Neural progenitor cell (in vitro differentiated cells): Measurements from ENCODE around the gene RIN2. TPM values are rescaled to one million over a fixed set of nuclear protein-coding genes. Genes with fewer than 3 reads are reported as not detected.
"Not testable (repeated sequence)": the region's sequence is repeated elsewhere in the genome, so short reads cannot be mapped to it uniquely, and the experiment has no call there.

Source experiments
- DNase-seq: peaks from one replicate; pipeline ENCODE4 v3.0.0-alpha.2; 2016; ENCODE audit warnings: low spot score
- H2AFZ ChIP-seq: fragments of 200-600 bp; sonication (generic); replicated peaks from 2 replicates; pipeline ENCODE4 v1.6.1; 2016; ENCODE audit warnings: antibody characterized with exemption
- H3F3A ChIP-seq: fragments of 200-600 bp; sonication (generic); 2 replicates; pipeline ENCODE4 v1.6.1; 2016; ENCODE audit warnings: antibody characterized with exemption, low read depth
- H3K27ac ChIP-seq: fragments of 200-600 bp; sonication (generic); 2 replicates; pipeline ENCODE4 v1.5.1; 2016; ENCODE audit warnings: mild to moderate bottlenecking
- H3K27me3 ChIP-seq: fragments of 200-600 bp; sonication (generic); 2 replicates; pipeline ENCODE4 v1.6.1; 2016; ENCODE audit warnings: mild to moderate bottlenecking, moderate library complexity
- H3K36me3 ChIP-seq: fragments of 200-600 bp; sonication (generic); 2 replicates; pipeline ENCODE4 v1.5.1; 2016
- H3K4me1 ChIP-seq: fragments of 200-600 bp; sonication (generic); 2 replicates; pipeline ENCODE4 v1.6.1; 2016; ENCODE audit warnings: mixed run types
- H3K4me2 ChIP-seq: fragments of 200-600 bp; sonication (generic); 2 replicates; pipeline ENCODE4 v1.6.1; 2016
- H3K4me3 ChIP-seq: fragments of 200-600 bp; sonication (generic); 2 replicates; pipeline ENCODE4 v1.5.1; 2016
- H3K79me2 ChIP-seq: fragments of 200-600 bp; sonication (generic); 2 replicates; pipeline ENCODE4 v1.6.1; 2016; ENCODE audit warnings: low read depth
- H3K9ac ChIP-seq: fragments of 200-600 bp; sonication (generic); 2 replicates; pipeline ENCODE4 v1.6.1; 2016
- H3K9me3 ChIP-seq: fragments of 200-600 bp; sonication (generic); 2 replicates; pipeline ENCODE4 v1.5.1; 2016; ENCODE audit warnings: low read depth
- H4K20me1 ChIP-seq: fragments of 200-600 bp; sonication (generic); 2 replicates; pipeline ENCODE4 v1.6.1; 2016; ENCODE audit warnings: low read depth
- H3K27ac Mint-ChIP-seq: 3 replicates; pipeline ENCODE4 v1.8.0; 2021; ENCODE audit warnings: mixed read lengths
- H3K27me3 Mint-ChIP-seq: 2 replicates; pipeline ENCODE4 v1.8.0; 2022; ENCODE audit warnings: low read depth, mild to moderate bottlenecking, inconsistent platforms, moderate library complexity, mixed read lengths; ENCODE audit not compliant: insufficient read depth
- H3K36me3 Mint-ChIP-seq: 3 replicates; pipeline ENCODE4 v1.8.0; 2021; ENCODE audit warnings: mixed read lengths
- H3K4me1 Mint-ChIP-seq: 3 replicates; pipeline ENCODE4 v1.8.0; 2021; ENCODE audit warnings: mixed read lengths
- H3K4me3 Mint-ChIP-seq: 3 replicates; pipeline ENCODE4 v1.8.0; 2021; ENCODE audit warnings: mild to moderate bottlenecking, moderate library complexity, mixed read lengths
- H3K9me3 Mint-ChIP-seq: 3 replicates; pipeline ENCODE4 v1.8.0; 2020; ENCODE audit warnings: mixed read lengths
- EZH2 ChIP-seq: fragments of 200-600 bp; sonication (generic); IDR thresholded peaks from 2 replicates; pipeline ENCODE4 v1.6.1; 2017; ENCODE audit warnings: antibody characterized with exemption, mild to moderate bottlenecking, moderate library complexity
- EZH2phosphoT487 ChIP-seq: fragments of 200-600 bp; sonication (generic); IDR thresholded peaks from 2 replicates; pipeline ENCODE4 v1.6.1; 2017; ENCODE audit warnings: antibody characterized with exemption
- total RNA-seq: library from RNA; depleted of rRNA; stranded (reverse); fragments of >200 nt; gene quantifications from 2 replicates; pipeline ENCODE4 v1.2.3, GENCODE V29; 2015; ENCODE audit warnings: low replicate concordance
- TF ChIP-seq, protein P1 (sequence below): fragments of 200-600 bp; sonication (generic); IDR thresholded peaks from 2 replicates; pipeline ENCODE4 v1.5.1; 2017; ENCODE audit warnings: antibody characterized with exemption, mild to moderate bottlenecking

Gene RIN2
- total RNA-seq, 1 donor from 2014 or later, result 7.2 TPM

DNA sequence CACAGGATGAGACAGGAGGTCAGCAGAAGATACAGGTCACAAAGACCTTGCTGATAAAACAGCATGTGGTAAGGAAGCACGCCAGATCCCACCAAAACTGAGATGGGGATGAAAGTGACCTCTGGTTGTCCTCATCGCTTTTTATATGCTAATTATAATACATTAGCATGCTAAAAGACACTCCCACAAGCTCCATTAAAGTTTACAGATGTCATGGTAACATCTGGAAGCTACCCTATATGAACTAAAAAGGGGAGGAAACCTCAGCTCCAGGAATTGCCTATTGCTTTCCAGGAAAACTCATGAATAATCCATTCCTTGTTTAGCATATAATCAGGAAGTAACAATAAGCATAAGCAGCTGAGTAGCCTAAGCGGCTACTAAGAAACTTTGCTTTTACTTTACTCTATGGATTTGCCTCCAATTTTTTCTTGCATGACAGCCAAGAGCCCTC, 8.4 kb upstream of the RIN2 start:
- no peak for DNase-seq
- Mint-ChIP-seq H3K4me3 (no peak overlapping the region), H3K4me1 (peaks cover 6% of the 10 kb centered on the region), H3K36me3 (no peaks in the 10 kb centered on the region), H3K27me3 (peaks cover 4% of the 10 kb centered on the region), H3K9me3 (no peaks in the 10 kb centered on the region), H3K27ac (no peak overlapping the region)
- H3K79me2 ChIP-seq, result no peaks in the 10 kb centered on the region
- H3K27ac ChIP-seq, result no peak overlapping the region
- no peaks in the 10 kb centered on the region for H3K4me1 ChIP-seq
- no peak overlapping the region for H3K4me2 ChIP-seq
- no peak overlapping the region for H3K9ac ChIP-seq
- H3K27me3 ChIP-seq, result no peaks in the 10 kb centered on the region
- H3K9me3 ChIP-seq, result no peaks in the 10 kb centered on the region
- H4K20me1 ChIP-seq, result no peaks in the 10 kb centered on the region
- H3K36me3 ChIP-seq, result no peaks in the 10 kb centered on the region
- no peak overlapping the region for H3K4me3 ChIP-seq
- no peaks in the 10 kb centered on the region for H3F3A ChIP-seq
- TF ChIP-seq EZH2, result no peak
- TF ChIP-seq, protein P1, sequence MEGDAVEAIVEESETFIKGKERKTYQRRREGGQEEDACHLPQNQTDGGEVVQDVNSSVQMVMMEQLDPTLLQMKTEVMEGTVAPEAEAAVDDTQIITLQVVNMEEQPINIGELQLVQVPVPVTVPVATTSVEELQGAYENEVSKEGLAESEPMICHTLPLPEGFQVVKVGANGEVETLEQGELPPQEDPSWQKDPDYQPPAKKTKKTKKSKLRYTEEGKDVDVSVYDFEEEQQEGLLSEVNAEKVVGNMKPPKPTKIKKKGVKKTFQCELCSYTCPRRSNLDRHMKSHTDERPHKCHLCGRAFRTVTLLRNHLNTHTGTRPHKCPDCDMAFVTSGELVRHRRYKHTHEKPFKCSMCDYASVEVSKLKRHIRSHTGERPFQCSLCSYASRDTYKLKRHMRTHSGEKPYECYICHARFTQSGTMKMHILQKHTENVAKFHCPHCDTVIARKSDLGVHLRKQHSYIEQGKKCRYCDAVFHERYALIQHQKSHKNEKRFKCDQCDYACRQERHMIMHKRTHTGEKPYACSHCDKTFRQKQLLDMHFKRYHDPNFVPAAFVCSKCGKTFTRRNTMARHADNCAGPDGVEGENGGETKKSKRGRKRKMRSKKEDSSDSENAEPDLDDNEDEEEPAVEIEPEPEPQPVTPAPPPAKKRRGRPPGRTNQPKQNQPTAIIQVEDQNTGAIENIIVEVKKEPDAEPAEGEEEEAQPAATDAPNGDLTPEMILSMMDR, result no peak
- no peak for TF ChIP-seq EZH2phosphoT487
- no peak overlapping the region for H2AFZ ChIP-seq

DNA sequence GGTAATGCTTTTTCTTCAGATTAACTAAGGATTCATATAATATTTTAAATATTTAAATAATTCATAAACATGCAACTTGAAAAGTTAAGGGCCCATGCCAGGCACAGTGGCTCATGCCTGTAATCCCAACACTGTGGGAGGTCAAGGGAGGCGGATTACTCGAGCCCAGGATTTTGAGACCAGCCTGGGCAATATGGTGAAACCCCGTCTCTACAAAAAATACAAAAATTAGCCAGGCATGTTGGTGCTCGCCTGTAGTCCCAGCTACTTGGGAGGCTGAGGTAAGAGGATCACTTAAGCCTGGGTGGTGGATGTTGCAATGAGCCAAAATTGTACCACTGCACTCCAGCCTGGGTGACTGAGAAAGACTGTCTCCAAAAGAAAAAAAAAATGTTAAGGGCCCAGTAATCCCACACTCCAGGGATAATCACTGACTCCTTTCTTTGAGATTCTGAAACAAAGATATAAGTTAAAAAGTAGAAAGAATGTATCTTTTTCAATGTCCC, 7.9 kb upstream of the RIN2 start:
- no peaks in the 10 kb centered on the region for H3K36me3 ChIP-seq
- H3K9me3 Mint-ChIP-seq, result no peaks in the 10 kb centered on the region
- no peaks in the 10 kb centered on the region for H3K27me3 ChIP-seq
- no peaks in the 10 kb centered on the region for H3K9me3 ChIP-seq
- H3K4me1 ChIP-seq, result no peaks in the 10 kb centered on the region
- H3K79me2 ChIP-seq, result no peaks in the 10 kb centered on the region
- no peak overlapping the region for H3K4me2 ChIP-seq
- H3K27ac Mint-ChIP-seq, result no peak overlapping the region
- peaks cover 4% of the 10 kb centered on the region for H3K27me3 Mint-ChIP-seq
- no peak overlapping the region for H2AFZ ChIP-seq
- no peaks in the 10 kb centered on the region for H3F3A ChIP-seq
- H4K20me1 ChIP-seq, result no peaks in the 10 kb centered on the region
- no peak overlapping the region for H3K9ac ChIP-seq
- TF ChIP-seq, protein P1, result no peak
- TF ChIP-seq EZH2phosphoT487, result no peak
- no peak for TF ChIP-seq EZH2
- DNase-seq, result no peak
- H3K4me3 Mint-ChIP-seq, result no peak overlapping the region
- H3K4me1 Mint-ChIP-seq, result peaks cover 6% of the 10 kb centered on the region
- H3K27ac ChIP-seq, result no peak overlapping the region
- H3K36me3 Mint-ChIP-seq, result no peaks in the 10 kb centered on the region
- H3K4me3 ChIP-seq, result no peak overlapping the region

DNA sequence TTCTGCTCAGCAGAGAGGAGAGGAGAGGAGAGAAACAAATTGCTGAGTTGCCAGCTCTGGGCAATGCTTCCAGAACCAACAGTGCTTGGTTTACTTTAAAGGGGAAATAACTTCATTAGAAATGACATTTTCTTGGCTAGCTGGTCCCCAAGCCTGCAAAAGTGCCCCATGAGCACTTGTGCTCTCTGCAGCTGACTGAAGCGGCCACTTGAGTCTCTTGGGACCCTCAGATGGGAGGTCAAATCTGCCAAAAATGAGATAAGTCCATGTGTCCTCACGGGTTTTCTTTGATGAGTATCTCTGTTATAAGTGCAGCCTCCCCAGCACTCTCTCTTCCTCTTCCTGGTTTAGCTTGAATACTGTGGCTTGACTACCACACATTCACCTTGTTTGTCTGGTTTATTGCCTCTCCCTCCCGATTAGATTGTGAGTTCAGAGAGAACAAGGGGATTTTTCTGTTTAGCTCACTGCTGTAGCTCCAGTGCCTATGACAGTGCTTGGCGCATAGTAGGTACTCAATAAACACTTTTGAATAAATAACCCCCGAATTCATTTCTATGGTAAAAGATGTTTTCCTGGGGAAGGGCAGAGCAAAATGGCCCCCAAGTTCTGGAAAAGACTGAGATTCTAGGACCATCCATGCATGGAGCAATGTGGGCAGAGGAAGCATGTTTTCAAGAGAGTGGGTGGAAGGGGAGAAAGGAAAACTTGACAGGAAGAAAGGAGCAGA, 7.0 kb upstream of the RIN2 start:
- no peaks in the 10 kb centered on the region for H3K36me3 Mint-ChIP-seq
- no peak for DNase-seq
- no peak for TF ChIP-seq EZH2phosphoT487
- TF ChIP-seq, protein P1, result no peak
- TF ChIP-seq EZH2, result no peak
- no peak overlapping the region for H3K4me3 Mint-ChIP-seq
- H2AFZ ChIP-seq, result no peak overlapping the region
- H3K4me2 ChIP-seq, result no peak overlapping the region
- H3K27ac Mint-ChIP-seq, result no peak overlapping the region
- no peaks in the 10 kb centered on the region for H3F3A ChIP-seq
- no peak overlapping the region for H3K9ac ChIP-seq
- H3K9me3 Mint-ChIP-seq, result no peaks in the 10 kb centered on the region
- H3K9me3 ChIP-seq, result no peaks in the 10 kb centered on the region
- H3K27me3 ChIP-seq, result no peaks in the 10 kb centered on the region
- H3K4me1 Mint-ChIP-seq, result peaks cover 7% of the 10 kb centered on the region
- H4K20me1 ChIP-seq, result no peaks in the 10 kb centered on the region
- H3K27me3 Mint-ChIP-seq, result peaks cover 4% of the 10 kb centered on the region
- no peaks in the 10 kb centered on the region for H3K4me1 ChIP-seq
- H3K4me3 ChIP-seq, result no peak overlapping the region
- no peaks in the 10 kb centered on the region for H3K79me2 ChIP-seq
- H3K36me3 ChIP-seq, result no peaks in the 10 kb centered on the region
- no peak overlapping the region for H3K27ac ChIP-seq

DNA sequence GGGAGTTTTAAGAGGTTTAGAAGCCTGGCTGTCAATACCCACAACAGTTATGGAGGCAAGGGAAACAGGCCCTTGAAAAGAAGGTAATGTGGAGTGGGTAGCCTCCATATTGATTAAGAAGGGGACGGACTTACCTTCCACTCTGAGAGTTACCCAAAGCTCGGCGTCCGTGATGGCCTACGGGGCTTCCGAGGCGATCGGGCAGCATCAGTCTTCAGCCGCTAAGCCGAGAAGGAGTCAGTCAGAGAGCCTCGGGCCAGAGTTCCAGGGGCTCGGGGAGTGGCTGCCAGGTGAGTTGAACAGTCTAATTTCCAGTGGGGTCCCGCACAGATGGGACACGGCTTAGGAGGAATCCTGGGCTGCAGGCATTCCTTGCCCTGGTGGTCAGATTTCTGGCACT, 3.9 kb upstream of the RIN2 start:
- not testable (repeated sequence) for H4K20me1 ChIP-seq, H3K36me3 Mint-ChIP-seq, H3K9ac ChIP-seq, H3K27me3 Mint-ChIP-seq, H3K36me3 ChIP-seq, H3K4me2 ChIP-seq, H3K9me3 ChIP-seq, H3K27ac ChIP-seq, H3K27me3 ChIP-seq, DNase-seq, H2AFZ ChIP-seq, H3K79me2 ChIP-seq, H3K4me1 ChIP-seq, H3K4me3 ChIP-seq, H3K27ac Mint-ChIP-seq, H3K9me3 Mint-ChIP-seq, H3K4me3 Mint-ChIP-seq
- H3K4me1 Mint-ChIP-seq, result peaks cover 15% of the 10 kb centered on the region
- H3F3A ChIP-seq, result peaks cover 23% of the 10 kb centered on the region
